Activated CD4-positive, alpha-beta memory T cell treated with anti-CD3 and anti-CD28 coated beads for 36 hours (primary cell): ENCODE results near the gene MED7. TPM values are rescaled to one million over a fixed set of nuclear protein-coding genes. Genes with fewer than 3 reads are reported as not detected.
"Not testable (repeated sequence)": the region's sequence is repeated elsewhere in the genome, so short reads cannot be mapped to it uniquely, and the experiment has no call there.

Source experiments
- CTCF ChIA-PET: fragments of 350-600 bp; sonication (Branson Sonifier 250); formaldehyde crosslinking; loops from one replicate; lab custom pipeline; 2021; ENCODE audit warnings: antibody characterized with exemption, inconsistent platforms; lab: Charles Lee
- POLR2A ChIA-PET: fragments of 350-600 bp; sonication (Branson Sonifier 250); formaldehyde crosslinking; loops from one replicate; lab custom pipeline; 2021; ENCODE audit warnings: antibody characterized with exemption; lab: Charles Lee
- DNase-seq: peaks from one replicate; pipeline ENCODE4 v3.0.0-alpha.2; 2020
- H3K27ac Mint-ChIP-seq: one replicate; pipeline ENCODE4 v1.8.0; 2021; ENCODE audit warnings: mixed read lengths
- H3K27me3 Mint-ChIP-seq: one replicate; pipeline ENCODE4 v1.8.0; 2021; ENCODE audit warnings: mixed read lengths
- H3K36me3 Mint-ChIP-seq: one replicate; pipeline ENCODE4 v1.8.0; 2021; ENCODE audit warnings: mixed read lengths
- H3K4me1 Mint-ChIP-seq: one replicate; pipeline ENCODE4 v1.8.0; 2021; ENCODE audit warnings: low read depth, mixed read lengths
- H3K4me3 Mint-ChIP-seq: one replicate; pipeline ENCODE4 v1.8.0; 2021; ENCODE audit warnings: mild to moderate bottlenecking, mixed read lengths
- H3K9me3 Mint-ChIP-seq: one replicate; pipeline ENCODE4 v1.8.0; 2021; ENCODE audit warnings: mixed read lengths
- intact Hi-C: fragments of 100-400 bp; cut with micrococcal nuclease; formaldehyde crosslinking; loops from one replicate; pipeline ENCODE4 v1.15.1; 2023
- total RNA-seq, 2 experiments: library from RNA; stranded (reverse); gene quantifications; one replicate each; pipeline ENCODE4 v1.2.3, GENCODE V29; 2021

The MED7 gene, protein sequence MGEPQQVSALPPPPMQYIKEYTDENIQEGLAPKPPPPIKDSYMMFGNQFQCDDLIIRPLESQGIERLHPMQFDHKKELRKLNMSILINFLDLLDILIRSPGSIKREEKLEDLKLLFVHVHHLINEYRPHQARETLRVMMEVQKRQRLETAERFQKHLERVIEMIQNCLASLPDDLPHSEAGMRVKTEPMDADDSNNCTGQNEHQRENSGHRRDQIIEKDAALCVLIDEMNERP
- 10 to 100 TPM; 17.2 to 19.2 TPM for total RNA-seq

DNA sequence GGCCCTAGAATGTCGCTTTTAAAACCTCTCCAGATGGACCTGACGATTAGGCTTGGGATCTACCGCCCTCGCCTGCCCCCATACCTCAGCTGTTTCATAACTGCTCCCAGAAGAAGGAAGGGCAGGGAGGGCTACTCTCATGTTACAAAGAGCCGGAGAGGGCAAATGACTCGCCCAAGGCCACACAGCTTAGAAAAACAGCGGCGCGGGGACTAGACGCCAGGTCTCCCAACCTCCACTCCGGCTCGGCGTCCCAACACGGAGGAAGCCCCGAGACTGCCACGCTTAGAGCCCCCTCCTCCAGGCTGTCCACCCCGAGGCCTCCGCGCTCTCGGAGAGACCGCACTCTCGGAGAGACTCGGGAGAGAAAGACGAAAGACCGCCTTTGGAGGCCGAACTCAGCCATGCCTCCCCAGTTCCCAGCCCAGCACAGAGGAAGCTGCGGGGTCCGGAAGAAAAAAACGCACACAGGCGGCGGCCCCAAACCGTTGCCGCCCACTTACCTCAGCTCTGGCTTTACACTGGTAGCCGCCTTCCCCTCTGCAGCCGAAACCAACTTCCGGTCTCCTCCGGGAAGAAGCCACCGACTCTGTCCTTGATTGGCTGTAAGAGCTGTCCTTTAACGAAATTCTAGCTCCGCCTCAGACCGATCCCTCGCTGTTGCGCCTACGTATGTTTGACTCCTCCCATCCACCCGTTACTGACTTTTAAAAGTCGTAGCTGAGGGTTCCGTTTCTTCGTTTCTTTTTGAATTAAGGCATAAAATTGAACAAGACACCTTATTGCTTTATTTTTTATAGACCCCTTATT is at the start of gene MED7:
TSS of gene MED7 (minus strand) at position 549 of the 810 bp plus-strand sequence. CDS start 3,434 bp downstream, outside the sequence.
- POLR2A ChIA-PET = interaction anchor here (0.7 to 2.4 kb wide), 24 partner anchors 11 to 318 kb away, joined by 3 to 17 read pairs (median 4); no protein-coding TSS in a partner anchor
- intact Hi-C loops = loop anchor here (1.0 to 10.0 kb wide), 8 partner anchors 33 to 712 kb away; partner anchors contain the start of genes CLINT1, HAVCR2 and THG1L
- H3K36me3 Mint-ChIP-seq = peaks cover 35% of the 10 kb centered on the region

DNA sequence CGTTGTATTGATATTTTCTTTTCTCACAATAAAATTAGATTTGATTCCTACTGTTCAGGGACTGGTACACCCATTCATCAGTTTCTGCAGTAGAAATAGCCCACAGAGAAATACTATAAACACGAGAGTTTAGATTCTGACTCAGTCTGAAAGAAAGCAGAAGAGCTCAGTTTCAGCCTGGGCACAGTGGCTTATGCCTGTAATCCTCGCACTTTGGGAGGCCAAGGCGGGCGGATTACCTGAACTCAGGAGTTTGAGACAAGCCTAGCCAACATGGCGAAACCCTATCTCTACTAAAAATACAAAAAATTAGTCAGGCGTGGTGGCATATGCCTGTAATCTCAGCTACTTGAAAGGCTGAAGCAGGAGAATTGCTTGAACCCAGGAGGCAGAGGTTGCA is 46.6 kb upstream of the MED7 start:
- Mint-ChIP-seq H3K36me3 (peaks cover 89% of the 10 kb centered on the region), H3K4me1 (peaks cover 75% of the 10 kb centered on the region), H3K27ac (peak overlapping the region; percentile 100), H3K27me3 (no peaks in the 10 kb centered on the region), H3K4me3 (peak overlapping the region; percentile 99), H3K9me3 (no peaks in the 10 kb centered on the region)
- peak; percentile 76 for DNase-seq
- intact Hi-C loops = loop anchor here (1.0 kb wide), 3 partner anchors 9 to 33 kb away; partner anchors contain the start of gene ITK
- ChIA-PET POLR2A (interaction anchor here (0.6 to 24.1 kb wide), 14 partner anchors 7 to 130 kb away, joined by 3 to 368 read pairs (median 14); partner anchors contain the start of genes ITK and MED7), CTCF (interaction anchor here (0.7 to 4.7 kb wide), 13 partner anchors 8 to 83 kb away, joined by 3 to 27 read pairs (median 4); partner anchors contain the start of gene ITK)

More for the DNA sequence above, at the start of gene MED7:
- DNase-seq = peak; percentile 96
- CTCF ChIA-PET = interaction anchor here (0.6 to 2.7 kb wide), 17 partner anchors 9 to 1199 kb away, joined by 3 to 10 read pairs (median 4); no protein-coding TSS in a partner anchor
- H3K9me3 Mint-ChIP-seq = no peaks in the 10 kb centered on the region
- H3K27ac Mint-ChIP-seq = peak within 1 kb of the TSS; percentile 99
- H3K27me3 Mint-ChIP-seq = no peaks in the 10 kb centered on the region
- peaks cover 49% of the 10 kb centered on the region for H3K4me1 Mint-ChIP-seq
- H3K4me3 Mint-ChIP-seq = peak within 1 kb of the TSS; percentile 96

DNA sequence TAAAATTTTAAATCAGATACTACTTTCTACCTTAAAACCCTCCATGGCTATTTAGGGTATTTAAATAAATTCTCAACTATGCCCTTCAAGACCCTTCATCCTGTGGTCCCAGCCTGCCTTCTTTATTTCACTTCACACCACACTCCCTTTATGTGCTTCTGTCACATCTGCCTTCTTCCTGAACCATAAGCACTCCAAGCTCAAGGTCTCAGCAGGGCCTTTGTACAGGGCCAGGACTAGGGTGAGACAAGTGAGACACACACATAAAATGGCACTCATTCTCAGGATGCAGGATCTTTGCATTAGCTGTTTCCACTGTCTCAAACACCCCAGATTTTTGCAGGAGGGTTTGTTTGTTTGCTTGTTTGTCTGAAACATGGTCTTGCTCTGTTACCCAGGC is 45.6 kb upstream of the MED7 start:
- no peak for DNase-seq
- CTCF ChIA-PET = interaction anchor here (1.1 to 4.7 kb wide), 7 partner anchors 20 to 84 kb away, joined by 3 to 27 read pairs (median 4); partner anchors contain the start of gene MED7
- POLR2A ChIA-PET = interaction anchor here (0.7 to 24.1 kb wide), 17 partner anchors 6 to 157 kb away, joined by 3 to 368 read pairs (median 12); partner anchors contain the start of genes ITK and MED7

DNA sequence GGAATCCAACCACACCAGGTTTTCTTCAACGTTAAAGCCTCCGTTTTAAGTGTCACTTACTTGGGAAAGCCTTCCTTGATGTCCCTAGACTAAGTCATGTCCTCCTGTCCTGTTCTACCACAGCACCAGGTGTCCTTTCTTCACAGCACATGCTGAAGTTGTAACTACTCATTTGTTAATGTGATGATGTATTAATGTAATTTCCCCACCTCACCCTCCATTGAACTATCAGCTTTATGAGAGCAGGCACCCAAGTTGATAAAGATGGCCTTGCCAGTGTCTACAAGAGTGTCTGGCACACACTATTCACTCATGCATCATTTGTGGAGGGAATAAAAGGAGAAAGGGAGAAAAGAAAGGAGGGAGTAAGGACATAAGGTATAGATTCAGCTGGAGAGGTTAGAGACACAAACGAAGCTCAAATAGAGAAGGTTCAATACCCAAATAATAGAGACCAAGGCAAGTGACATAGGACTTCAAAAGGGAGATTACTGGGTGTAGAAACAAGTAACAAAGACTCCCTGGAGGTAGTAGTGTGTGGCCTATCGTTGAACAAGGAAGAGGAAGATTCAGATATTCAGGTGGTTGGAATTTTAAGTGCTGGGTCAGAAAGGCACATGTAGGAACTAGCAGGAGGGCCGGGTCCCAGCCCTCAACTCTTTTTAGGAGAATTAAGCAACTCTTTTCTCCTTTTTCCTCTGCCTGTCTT is 44.5 kb upstream of the MED7 start:
- Mint-ChIP-seq H3K27me3 (no peaks in the 10 kb centered on the region), H3K27ac (peak overlapping the region; percentile 100), H3K4me1 (peaks cover 56% of the 10 kb centered on the region), H3K36me3 (peaks cover 89% of the 10 kb centered on the region), H3K9me3 (no peaks in the 10 kb centered on the region), H3K4me3 (peak overlapping the region; percentile 99)
- ChIA-PET POLR2A (interaction anchor here (0.8 to 24.1 kb wide), 16 partner anchors 5 to 158 kb away, joined by 3 to 368 read pairs (median 10); partner anchors contain the start of genes ITK and MED7), CTCF (interaction anchor here (1.2 to 4.7 kb wide), 4 partner anchors 11 to 38 kb away, joined by 3 to 27 read pairs (median 12); no protein-coding TSS in a partner anchor)
- DNase-seq = no peak
- intact Hi-C loops = loop anchor here (2.0 kb wide), 1 partner anchor 66 kb away; no protein-coding TSS in a partner anchor

More for the DNA sequence above, 45.6 kb upstream of the MED7 start:
- Mint-ChIP-seq H3K27ac (peak overlapping the region; percentile 100), H3K36me3 (peaks cover 89% of the 10 kb centered on the region), H3K4me3 (peak overlapping the region; percentile 99), H3K4me1 (peaks cover 67% of the 10 kb centered on the region), H3K9me3 (no peaks in the 10 kb centered on the region), H3K27me3 (no peaks in the 10 kb centered on the region)
- intact Hi-C loops = no loop called here

DNA sequence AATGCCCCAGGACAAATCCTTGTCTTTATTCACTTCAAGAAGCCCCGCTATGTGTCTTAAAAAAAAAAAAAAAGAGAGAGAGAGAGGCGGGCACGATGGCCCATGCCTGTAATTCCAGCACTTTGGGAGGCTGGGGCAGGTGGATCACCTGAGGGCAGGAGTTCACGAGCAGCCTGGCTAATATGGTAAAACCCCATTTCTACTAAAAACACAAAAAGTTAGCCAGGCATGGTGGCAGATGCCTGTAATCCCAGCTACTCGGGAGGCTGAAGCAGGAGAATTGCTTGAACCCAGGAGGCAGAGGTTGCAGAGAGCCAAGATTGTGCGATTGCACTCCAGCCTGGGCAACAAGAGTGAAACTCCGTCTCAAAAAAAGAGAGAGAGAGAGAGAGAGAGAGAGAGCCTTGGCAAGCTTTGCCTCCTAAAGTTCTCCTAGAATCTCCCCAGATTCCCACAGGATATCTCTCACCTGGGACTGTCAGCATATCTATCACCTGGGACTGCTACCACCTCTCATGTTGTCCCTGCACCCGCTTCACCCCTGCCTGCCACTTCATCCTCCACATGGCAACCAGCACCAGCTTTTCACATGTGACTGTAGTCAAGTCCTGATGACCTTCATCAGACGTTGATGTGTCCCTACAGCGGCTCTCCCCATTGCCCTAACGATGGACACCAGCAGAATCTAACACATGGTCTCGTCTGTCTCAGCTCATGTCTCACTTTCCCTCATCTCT is 43.8 kb upstream of the MED7 start:
- ChIA-PET POLR2A (interaction anchor here (0.8 to 24.1 kb wide), 13 partner anchors 4 to 86 kb away, joined by 3 to 368 read pairs (median 14); partner anchors contain the start of genes ITK and MED7), CTCF (interaction anchor here (0.6 to 4.7 kb wide), 5 partner anchors 12 to 122 kb away, joined by 3 to 27 read pairs (median 3); no protein-coding TSS in a partner anchor)
- peak overlapping the region; percentile 100 for H3K27ac Mint-ChIP-seq
- H3K4me3 Mint-ChIP-seq = peak overlapping the region; percentile 99
- H3K9me3 Mint-ChIP-seq = no peaks in the 10 kb centered on the region
- intact Hi-C loops = loop anchor here (2.0 kb wide), 1 partner anchor 66 kb away; no protein-coding TSS in a partner anchor
- DNase-seq = peak; percentile 55
- peaks cover 90% of the 10 kb centered on the region for H3K36me3 Mint-ChIP-seq
- no peaks in the 10 kb centered on the region for H3K27me3 Mint-ChIP-seq
- peaks cover 50% of the 10 kb centered on the region for H3K4me1 Mint-ChIP-seq

DNA sequence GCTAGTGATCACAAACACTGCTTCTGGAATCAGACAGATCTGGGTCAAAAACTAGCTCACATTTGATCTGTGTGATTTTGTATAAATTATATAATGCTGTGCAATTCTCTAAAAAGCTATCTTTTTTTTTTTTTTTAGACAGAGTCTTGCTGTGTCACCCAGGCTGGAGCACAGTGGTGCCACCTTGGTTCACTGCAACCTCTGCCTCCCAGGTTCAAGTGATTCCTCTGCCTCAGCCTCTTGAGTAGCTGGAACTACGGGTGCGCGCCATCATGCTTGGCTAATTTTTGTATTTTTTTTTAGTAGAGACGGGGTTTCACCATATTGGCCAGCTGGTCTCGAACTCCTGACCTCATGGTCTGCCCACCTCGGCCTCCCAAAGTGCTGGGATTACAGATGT is 42.5 kb upstream of the MED7 start:
- Mint-ChIP-seq H3K27ac (peak overlapping the region; percentile 100), H3K4me1 (peaks cover 43% of the 10 kb centered on the region), H3K36me3 (peaks cover 88% of the 10 kb centered on the region), H3K4me3 (peak overlapping the region; percentile 99)
- H3K9me3 Mint-ChIP-seq, H3K27me3 Mint-ChIP-seq, DNase-seq, intact Hi-C loops: not testable (repeated sequence)
- ChIA-PET POLR2A (interaction anchor here (0.6 to 24.1 kb wide), 9 partner anchors 7 to 63 kb away, joined by 3 to 368 read pairs (median 30); no protein-coding TSS in a partner anchor), CTCF (interaction anchor here (1.0 to 6.0 kb wide), 2 partner anchors 36 to 47 kb away, joined by 4 to 32 read pairs; no protein-coding TSS in a partner anchor)

DNA sequence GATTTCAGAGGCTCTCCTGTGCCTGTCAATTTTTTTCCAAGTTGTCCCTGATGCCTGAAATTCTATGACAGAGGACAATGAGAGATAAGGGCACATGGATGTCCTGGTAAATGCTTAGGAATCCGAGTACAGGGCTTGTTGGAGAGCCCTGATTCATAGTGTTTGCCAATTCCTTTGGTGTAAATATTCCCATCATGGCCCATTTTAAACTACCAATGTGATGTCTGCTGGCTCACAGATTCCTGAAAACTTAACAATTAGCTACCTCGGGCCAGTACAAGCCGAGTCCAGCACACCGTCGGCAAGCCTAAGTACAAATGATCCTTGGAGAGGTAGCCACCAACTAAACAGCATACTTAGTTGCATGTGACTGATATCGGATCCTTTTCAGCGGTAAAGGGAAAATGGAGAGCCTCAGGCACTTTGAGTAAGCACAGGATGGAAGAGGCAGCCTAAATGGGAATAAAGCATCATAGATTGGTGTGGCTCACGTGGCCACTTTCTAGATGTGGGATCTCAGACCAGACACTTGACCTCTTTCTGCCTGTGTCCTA is 41.5 kb upstream of the MED7 start:
- Mint-ChIP-seq H3K27ac (peak overlapping the region; percentile 100), H3K27me3 (no peaks in the 10 kb centered on the region), H3K4me1 (peaks cover 46% of the 10 kb centered on the region), H3K36me3 (peaks cover 84% of the 10 kb centered on the region), H3K4me3 (peak overlapping the region; percentile 99), H3K9me3 (no peaks in the 10 kb centered on the region)
- no peak for DNase-seq
- ChIA-PET POLR2A (interaction anchor here (0.9 to 24.1 kb wide), 10 partner anchors 8 to 89 kb away, joined by 3 to 368 read pairs (median 36); no protein-coding TSS in a partner anchor), CTCF (interaction anchor here (0.7 to 6.0 kb wide), 5 partner anchors 8 to 43 kb away, joined by 3 to 32 read pairs (median 3); no protein-coding TSS in a partner anchor)
- intact Hi-C loops = loop anchor here (1.0 to 5.0 kb wide), 3 partner anchors 9 to 358 kb away; no protein-coding TSS in a partner anchor

DNA sequence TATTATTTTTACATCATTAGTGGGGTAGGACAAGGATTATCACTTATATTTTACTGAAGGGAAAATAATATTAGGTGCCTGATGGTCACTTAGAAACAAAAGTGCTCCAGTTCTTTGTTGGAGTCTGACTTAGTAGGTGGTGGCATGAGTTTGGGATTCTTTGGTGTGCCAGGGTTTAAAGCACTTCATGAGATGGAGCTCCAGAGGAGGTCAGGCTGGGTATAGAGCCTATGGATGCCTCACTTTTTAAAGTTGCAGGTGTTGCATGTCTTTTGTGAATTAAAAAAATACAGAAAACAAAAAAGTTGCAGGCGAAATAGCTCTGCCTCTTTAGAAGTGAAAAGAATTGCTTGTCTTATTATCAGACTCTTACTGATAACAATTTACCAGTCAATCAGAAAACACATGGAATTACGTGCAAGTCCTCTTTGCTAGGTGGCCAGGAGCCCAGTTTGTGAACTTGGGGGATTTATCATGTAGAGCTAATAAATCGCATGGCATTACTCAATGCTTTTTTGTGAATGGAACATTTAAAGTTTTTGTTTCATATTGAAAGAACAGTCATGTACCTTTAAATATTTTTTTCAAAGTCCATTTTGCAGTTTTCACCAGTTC is 39.6 kb upstream of the MED7 start:
- ChIA-PET POLR2A (interaction anchor here (0.7 to 24.1 kb wide), 12 partner anchors 7 to 261 kb away, joined by 3 to 368 read pairs (median 21); no protein-coding TSS in a partner anchor), CTCF (interaction anchor here (0.8 to 6.0 kb wide), 3 partner anchors 25 to 35 kb away, joined by 3 to 32 read pairs (median 4); no protein-coding TSS in a partner anchor)
- H3K36me3 Mint-ChIP-seq = peaks cover 71% of the 10 kb centered on the region
- intact Hi-C loops = loop anchor here (5.0 kb wide), 2 partner anchors 170 to 360 kb away; no protein-coding TSS in a partner anchor
- H3K4me1 Mint-ChIP-seq = peaks cover 46% of the 10 kb centered on the region
- H3K27me3 Mint-ChIP-seq = no peaks in the 10 kb centered on the region
- H3K9me3 Mint-ChIP-seq = peaks cover 3% of the 10 kb centered on the region
- H3K4me3 Mint-ChIP-seq = peak overlapping the region; percentile 99
- H3K27ac Mint-ChIP-seq = peak overlapping the region; percentile 100
- no peak for DNase-seq
